NCI-H460 (cell line): ENCODE data around the gene GRAMD1B. TPM values are rescaled to one million over a fixed set of nuclear protein-coding genes. Genes with fewer than 3 reads are reported as not detected.
A peak's percentile ranks its signal among the peaks of the same experiment; 100 is the strongest.

ENCODE experiments used
- DNase-seq: peaks from one replicate; pipeline ENCODE4 v3.0.0-alpha.2; 2016; ENCODE audit warnings: low read depth; ENCODE audit errors: extremely low read depth
- total RNA-seq: library from RNA; depleted of rRNA; stranded (reverse); fragments of >200 nt; shearing (Covaris generic); gene quantifications from 2 replicates; pipeline ENCODE4 v1.2.3, GENCODE V29; 2014

Gene GRAMD1B
- total RNA-seq, 1 experiment from 2014 or later: 279 TPM

DNA sequence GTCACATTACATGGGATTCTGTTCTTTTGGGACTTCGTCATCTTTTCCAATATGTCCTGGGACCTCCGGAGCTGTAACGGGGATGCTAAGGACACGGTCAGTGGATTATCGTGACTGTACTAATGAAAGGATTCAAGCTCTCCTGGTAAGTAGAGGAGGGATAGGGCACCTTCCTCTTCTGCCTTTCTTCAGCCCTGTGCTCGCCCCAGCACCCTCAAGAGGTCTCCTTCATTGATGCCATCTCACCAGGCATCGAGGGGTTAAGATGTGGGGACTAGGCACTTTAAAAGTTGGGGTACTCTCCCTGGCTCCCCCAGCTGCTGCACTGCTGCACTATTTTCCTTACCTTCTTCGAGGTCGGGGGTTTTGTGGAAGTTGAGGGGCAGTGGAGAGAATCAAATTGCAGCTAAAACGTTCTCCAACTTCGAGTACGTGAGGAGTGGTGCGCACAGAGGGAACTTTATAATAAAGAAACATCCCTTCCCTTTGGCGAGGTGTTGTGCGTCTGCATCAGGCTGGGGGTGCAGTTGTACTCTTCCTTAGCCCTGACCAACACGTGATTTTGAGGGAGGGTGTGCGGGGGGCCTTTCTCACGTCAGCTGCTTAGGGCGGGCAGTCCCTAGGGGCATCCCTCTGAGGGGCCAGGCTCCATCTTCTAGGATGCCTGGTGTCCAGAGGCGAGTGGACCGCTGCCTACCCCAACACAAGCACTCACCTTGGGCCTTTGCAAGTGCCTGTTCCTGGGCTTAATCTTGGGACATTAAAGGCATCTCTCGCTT lies 96.1 kb downstream of the GRAMD1B start:
- DNase-seq: no peak

DNA sequence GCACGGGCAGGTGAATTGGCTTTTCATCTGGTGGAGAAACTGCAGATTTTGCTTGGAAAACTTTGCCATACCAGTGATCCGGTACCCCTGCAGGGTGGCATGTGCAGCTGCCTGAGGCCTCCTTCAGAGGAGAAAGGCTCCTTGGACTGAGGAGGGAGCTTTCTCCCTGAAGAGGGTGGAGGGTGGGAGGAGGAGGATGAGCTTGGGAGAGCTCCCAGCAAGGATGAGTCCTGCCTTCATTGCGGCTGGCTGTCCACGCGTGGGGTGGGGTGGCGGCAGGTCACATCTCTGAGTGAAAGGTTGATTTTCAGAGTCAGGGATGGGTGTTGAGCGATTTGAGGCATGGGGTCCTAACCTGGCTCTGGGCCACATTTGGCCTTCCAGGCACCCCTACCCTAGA lies 96.8 kb downstream of the GRAMD1B start:
- DNase-seq: no peak

DNA sequence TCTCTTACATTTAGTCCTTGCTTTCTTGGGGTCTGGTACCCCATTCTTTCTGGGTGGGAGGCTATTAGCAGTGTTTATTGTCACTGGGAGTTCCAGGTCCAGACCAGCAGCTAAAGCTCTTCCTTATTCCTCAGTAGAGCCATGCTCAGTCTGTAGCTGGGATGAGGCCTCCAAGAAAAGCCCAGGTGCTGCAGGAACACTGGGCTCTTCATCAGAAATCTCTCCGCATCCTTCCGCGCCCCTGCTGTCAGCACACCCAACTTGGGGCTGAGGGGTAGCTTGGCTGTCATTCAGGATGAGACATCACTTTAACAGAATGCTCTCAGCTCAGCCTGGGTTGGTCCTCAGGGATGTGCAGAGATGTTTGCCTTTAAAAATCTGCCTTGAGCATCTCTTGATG lies 97.5 kb downstream of the GRAMD1B start:
- no peak for DNase-seq

DNA sequence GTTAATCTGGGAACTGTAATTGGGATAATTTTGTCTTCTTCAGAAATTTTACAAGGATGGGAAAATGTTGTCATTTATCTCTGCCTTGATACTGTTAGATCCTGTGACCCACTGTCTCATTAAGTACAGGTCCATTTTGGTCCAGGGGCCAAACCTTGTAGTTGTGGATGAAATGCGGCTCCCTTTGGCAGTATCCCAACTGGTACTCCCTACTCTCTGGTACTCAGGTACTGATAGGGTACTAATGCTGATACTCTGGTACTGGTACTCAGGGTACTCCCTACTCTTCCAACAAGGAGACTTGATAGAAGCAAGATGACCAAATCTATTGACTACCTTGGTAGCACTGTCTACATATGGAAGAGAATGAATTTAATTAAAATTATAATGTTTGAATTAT lies 97.9 kb downstream of the GRAMD1B start:
- no peak for DNase-seq

DNA sequence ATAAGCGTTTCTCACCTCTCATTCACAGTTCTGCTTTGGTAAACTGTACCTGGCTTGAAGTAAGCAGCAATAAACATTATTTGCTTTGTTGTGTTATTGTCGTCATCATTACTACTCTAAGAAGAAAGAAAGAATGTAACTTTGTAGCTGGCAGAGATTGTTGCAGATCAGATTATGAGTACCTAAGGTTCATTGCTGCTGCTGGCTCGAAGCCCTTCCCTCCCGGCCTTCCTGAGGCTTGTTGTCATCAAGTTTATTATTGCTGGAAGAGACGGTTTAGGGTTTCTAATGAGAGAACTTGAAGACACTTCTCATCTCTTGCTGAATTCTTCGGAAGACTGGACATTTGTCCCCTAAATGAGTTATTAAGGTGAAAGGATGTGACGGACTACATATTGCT lies 101.3 kb downstream of the GRAMD1B start:
- no peak for DNase-seq

DNA sequence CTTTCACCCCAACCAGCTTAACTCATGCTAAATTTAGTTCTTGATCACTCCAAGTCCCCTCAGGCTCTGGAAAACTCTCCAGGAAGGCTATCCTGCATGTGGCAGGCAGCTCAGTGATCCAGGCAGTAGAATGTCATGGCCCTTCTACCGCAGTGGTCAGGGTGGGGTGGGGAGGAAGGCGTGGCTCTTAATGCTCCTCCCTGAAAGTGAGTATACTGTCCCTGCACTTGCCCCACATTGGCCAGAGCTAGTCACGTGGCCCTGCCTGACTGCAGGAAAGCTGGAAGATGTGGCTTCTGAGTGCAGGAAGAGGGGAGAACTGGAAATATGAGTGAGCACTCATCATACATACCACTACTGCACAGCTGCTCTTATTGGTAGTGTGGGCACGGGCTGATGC lies 102.1 kb downstream of the GRAMD1B start:
- peak; percentile 23 for DNase-seq

DNA sequence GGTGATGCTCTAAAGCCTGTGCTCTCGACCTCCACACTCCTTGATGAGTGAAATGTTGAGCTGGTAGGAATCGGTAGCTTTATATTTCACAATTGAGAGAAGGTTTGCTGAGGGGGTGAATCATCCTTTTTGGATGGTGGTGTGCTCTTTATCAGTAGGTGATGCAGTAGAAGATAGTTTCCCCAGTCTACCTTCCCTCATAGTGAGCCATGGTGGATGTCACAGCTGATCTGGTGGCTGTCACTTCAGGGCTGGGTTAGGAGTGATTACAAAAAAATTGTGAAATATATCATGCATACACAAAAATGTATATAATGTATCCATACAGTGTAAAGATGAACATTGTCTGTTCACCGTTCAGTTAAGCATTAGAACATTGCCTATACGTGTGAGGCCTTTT lies 105.3 kb downstream of the GRAMD1B start:
- no peak for DNase-seq

DNA sequence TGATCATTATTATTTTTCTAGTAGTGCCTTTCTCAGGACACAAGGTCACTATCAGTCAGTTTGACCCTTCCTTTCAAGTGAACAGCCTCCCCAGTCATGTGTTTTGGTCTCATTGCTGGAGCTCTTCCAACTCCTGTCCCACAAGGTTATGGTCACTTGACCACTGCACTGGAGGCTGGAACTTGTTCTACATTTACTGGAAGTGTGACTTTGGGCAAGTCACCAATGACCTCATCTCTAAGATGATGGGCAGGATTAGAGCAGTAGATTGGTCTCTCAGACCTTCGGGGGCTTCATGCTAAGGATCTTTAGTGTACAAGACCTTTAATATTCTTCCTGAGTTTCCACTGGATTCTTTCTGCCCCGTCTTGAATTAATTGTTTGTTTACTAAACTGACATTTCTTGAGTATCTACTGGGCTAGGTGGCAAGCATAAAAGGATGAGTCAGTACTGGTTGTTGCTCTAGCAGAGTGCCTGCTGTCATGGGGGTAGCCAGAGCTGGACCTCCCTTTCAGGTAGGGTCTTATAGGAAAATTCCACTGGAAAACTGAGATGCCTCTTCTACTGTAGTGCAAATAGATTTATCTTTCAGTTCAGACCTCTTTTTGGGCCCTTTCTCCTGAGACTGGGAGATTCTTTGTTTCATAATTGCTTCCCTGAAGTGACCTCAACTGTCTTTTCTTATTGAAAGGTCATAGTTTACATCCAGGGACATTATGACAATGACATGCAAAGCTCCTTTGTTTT lies 106.8 kb downstream of the GRAMD1B start:
- no peak for DNase-seq

DNA sequence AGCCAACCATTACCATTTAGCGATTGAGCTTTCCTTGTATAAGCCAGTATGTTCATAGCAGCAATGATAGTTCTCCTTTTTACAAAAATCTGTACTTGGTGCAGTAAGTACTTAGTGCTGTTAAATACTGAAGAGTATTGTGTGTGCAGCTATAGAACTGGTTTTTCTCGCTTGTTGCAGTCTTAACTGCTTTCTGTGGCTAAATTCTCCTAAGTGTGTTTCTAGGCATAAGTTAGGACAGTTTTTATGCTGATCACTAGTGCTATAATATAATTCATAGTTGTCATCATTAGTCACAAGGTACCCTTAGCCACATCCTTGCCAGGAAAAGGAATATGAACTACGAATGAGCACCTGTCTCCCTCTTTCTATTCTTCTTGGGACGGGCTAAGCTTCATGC lies 107.7 kb downstream of the GRAMD1B start:
- DNase-seq: no peak

DNA sequence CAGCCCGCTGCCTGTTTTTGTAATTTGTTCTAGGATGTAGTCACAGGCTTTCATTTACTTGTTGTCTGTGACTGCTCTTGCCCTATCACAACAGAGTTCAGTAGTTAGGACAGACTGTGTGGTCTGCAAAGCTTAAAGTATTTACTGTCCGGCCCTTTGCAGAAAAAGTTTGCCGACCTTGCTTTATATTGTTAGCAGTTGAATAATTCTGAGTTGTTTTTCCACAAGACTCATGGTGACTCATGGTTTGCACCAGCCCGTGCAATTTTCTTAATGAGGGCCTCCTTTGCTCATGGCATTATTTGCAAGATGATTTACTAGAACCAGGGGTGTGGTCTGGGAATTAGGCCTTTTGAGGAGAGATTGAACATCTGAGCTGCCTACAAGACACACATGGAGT lies 113.7 kb downstream of the GRAMD1B start:
- DNase-seq: peak; percentile 24

DNA sequence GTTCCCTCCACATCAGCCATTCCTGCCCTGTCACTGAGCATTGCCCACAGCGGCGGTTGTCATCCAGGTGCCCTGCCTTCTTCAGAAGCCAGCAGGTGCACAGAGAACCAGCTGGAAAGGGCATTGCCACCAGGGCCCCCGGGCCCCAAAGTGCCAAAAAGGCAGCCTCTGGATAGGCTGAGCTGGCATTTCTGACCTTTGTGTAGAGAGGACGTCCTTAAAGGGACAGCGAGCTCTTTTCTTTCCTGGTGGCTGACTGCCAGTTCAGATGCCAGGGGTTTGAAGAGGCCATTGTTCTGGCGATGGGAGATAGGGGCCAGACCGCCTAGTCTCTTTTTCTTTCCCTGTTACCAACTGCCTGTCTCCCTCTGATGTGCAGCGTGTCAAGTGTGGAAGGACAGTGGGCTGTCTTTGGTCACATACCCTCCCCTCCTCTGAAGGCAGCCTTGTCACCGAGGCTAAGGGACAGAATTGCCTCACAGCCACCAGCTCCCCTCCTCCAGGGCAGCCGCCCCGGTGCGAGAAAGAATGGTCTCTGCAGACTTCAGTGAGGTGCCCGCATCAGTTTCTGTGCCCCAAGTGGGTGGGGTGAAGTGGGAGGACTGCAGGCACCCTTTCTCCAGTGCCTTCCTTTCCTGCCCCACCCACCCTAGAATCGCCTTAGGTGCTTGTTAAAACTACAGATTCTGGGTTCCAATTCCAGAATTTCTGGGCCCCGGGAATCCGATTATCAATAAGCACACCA lies 114.7 kb downstream of the GRAMD1B start:
- no peak for DNase-seq

DNA sequence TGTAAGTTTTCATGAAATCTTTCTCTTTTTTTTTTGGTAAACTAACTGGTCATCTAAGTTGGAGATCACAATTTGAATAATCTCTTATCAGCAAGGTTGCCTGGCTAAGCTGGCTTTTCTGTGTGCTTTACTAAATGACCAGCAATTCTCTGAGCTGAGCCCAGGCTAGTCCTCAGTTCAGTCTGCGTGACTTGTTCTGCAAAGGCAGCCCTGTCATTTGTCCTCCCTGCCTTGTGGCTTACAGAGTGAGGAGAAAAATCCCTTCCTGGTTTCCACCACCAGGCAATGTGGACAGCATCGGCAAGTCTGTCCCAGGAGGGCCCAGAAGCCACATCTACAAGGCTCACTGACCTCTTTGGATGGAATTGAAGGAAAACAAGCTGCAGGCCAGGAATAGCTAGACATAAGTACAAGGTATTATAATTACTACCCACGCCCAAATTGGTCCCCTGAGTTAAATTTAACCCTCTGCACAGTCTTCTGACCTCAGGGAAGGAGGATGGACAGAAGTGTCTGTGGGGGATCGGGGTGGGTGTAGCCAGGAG lies 115.7 kb downstream of the GRAMD1B start:
- no peak for DNase-seq

DNA sequence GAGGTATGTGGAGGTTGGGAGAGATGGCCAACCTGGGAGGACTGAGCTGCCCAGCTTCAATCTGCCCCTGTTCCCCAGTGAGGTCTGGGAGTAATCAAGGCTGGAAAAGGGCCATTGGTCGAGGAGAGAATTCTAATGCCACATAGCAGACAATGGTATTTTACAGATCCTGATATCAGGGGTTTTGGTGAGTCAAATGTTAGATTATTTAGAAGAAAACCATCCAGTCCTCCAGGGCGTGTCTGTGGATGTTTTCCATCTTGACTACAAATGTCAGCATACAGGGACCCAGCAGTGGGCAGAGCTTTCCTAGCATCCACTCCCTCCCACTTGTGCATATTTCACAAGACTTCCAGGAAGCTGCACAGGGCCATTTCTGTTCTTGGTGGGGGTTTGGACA lies 116.4 kb downstream of the GRAMD1B start:
- DNase-seq: no peak

DNA sequence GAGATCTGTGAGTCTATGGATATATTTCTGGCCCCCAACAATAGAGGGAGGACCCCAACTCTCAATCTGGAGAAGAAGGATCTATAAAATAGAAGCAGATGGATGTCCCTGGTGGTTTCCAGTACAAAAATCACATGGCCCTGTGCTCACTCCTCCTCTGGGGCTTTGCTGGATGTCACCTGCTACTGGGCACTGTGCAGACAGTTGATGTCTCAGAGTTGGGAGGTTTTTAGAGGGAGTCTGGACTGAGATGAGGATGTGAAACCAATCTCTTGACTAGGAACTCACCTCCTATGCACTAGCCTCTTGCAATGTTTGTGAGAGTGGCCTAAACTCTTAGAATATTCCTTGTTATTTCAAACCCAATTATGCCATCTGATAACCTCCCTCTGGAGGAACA lies 117.1 kb downstream of the GRAMD1B start:
- DNase-seq: no peak

DNA sequence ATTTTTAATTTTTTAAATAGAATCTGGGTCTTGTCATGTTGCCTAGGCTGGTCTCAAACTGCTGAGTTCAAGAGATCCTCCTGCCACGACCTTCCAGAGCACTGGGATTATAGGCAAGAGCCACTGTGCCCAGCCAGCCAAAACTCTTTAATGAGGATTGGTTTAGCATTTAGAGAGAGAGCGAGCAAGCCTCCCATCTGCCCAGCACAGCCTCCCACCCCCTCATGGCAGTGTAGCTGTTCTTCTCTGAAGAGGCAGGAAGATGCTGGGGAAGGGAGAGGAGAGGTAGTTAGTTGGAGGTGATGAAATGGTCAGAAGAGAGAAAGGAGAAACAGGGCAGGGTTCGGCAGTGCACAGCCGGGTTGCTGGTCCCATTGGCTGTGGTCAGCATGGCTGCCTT lies 118.7 kb downstream of the GRAMD1B start:
- no peak for DNase-seq

DNA sequence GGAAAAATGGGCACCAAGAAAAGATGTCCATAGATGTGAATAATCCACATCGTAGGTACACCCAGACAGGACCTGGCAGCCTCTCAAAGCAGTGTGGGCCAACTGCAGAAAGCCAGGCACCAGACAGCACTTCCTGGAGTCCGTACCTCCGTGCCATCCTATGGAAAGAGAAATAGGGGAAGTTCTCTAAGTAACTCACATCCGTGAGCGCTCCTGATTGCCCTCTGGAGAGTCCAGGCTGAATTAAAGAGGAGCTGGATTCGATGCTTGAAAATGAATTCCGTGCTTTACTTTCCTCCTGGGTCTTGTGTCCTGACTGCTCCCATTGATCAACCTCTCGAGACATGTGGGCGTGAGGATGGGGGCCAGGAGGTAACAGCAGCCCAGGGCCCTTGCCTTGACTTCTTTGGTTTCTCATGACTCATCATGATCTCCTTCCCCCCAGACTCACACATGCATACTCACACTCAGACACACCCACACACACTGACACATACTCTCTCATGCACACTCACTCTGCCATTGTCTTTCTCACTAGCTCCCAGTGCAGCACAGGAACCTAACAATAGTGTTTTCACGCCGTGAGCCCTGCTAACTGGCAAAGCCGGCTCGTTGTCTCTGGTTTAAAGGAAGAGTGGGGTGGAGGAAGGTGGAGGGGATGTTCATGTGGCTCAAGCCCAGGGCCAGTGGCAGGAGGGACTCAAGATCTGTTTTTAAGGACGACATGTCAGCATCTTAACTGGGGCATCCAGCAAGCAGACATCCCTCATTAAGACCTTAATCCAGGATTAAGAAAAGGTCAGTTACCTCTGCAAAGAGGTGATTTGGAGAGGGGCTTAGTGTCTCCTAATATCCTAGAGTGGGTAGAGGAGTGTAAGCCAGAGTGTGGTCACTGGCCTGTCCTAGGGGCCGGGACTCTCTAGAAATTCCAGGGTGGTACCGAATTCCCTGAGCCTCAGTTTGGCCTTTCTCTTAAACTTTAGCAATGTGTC lies 120.2 kb downstream of the GRAMD1B start:
- no peak for DNase-seq

DNA sequence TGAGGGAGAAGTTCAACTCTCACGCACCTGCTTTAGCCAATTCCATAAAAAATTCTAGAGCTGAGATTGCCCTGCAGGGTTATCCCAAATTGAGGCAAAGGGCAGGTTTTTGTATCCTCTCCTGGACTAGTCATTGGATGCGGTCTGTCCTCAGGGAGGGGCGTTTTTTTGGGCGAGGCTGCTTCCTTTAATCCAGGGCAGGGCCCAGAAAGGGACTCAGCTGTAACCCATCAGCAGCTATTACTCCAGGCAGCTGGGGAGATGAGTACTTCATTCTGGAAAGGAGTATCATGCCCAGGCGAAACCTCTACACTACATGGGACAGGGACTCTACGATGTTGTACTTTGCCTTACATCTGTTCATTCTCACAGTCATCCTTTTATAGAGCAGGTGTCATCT lies 121.0 kb downstream of the GRAMD1B start:
- DNase-seq: no peak

DNA sequence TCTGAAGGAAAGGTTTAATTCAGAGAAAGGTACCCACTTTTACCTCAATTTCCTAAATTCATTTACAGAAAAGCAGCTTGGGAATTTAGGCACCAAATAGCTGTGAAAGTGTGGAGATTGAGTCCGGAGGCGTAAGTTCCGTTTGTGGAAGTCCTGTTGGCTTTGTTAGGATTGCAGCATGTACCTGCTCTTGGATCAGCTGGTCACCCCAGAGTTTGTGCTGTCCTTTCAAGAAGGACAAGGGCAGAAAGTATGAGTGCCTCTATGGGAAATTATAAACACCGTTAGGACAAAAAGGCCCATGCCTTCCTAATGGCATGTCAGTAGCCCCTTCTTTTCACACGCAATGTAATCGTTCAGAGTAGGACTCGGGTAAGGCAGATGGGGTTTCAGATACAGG lies 126.6 kb downstream of the GRAMD1B start:
- DNase-seq: no peak

DNA sequence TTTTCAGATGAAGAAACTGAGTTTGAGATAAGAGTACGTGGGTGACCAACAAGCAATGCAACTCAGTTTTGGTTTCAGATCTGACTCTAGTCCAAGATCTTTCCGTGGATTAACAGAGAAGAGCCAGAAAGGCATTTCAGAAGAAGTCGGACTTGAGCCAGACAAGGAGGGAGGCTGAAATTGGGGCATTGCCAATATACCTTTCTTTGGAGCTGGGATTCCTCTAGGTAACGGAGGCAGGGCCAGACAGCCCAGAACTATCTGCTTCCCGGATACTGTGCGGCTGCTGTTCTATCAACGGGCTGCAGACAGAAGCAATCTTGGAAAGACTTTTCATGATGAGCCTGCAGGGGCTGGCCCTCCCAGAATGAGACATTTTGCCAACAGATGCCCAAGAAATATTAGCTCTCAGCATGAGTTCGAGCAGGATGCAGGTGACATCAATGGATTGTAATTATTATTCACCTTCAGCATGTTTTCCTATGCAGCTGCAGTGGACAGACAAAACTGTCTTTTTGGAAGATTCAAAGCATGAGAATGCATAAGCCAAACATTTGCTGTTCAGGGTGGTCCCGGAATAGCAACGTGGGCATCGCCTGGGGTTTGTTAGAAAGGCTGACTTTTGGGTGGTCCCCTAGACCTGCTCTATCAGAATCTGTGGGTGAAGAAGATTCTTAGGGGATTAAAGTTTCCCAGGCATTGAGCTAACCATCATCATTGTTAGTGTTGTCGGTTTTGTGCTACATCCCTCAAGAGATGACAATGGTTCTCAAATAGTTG lies 128.7 kb downstream of the GRAMD1B start:
- no peak for DNase-seq
